ENCODE measurements around the gene FGGY. TPM values are rescaled to one million over a fixed set of nuclear protein-coding genes. Genes with fewer than 3 reads are reported as not detected.

Gene FGGY
- total RNA-seq, 1 experiment from 2014 or later, result 12.0 TPM

- Mint-ChIP-seq H3K4me1 (0 out of 2 replicates have a peak, but pooled peaks cover 3% of the 10 kb centered on the region), H3K27ac (no peak overlapping the region), H3K4me3 (no peak overlapping the region), H3K27me3 (ENCODE audit: low read depth) (no peaks in the 10 kb centered on the region), H3K36me3 (peaks cover 23% of the 10 kb centered on the region), H3K9me3 (peaks cover 35% of the 10 kb centered on the region)
- DNase-seq (ENCODE audit: low spot score) (no peak), ATAC-seq (no peak)
- CTCF ChIA-PET, result no interaction called here
- TF ChIP-seq TEAD4 (CRISPR knock-in tag; IDR thresholded peaks at IDR 0.05), result no peak
- TF ChIP-seq MYBL2 (CRISPR knock-in tag; IDR thresholded peaks at IDR 0.05), result no peak
- no peak for TF ChIP-seq IRF2 (CRISPR knock-in tag; IDR thresholded peaks at IDR 0.05; ENCODE audit: borderline replicate concordance, low read depth)
- TF ChIP-seq, protein P1, sequence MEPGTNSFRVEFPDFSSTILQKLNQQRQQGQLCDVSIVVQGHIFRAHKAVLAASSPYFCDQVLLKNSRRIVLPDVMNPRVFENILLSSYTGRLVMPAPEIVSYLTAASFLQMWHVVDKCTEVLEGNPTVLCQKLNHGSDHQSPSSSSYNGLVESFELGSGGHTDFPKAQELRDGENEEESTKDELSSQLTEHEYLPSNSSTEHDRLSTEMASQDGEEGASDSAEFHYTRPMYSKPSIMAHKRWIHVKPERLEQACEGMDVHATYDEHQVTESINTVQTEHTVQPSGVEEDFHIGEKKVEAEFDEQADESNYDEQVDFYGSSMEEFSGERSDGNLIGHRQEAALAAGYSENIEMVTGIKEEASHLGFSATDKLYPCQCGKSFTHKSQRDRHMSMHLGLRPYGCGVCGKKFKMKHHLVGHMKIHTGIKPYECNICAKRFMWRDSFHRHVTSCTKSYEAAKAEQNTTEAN (CRISPR knock-in tag; IDR thresholded peaks at IDR 0.05), result no peak
- TF ChIP-seq, protein P2, sequence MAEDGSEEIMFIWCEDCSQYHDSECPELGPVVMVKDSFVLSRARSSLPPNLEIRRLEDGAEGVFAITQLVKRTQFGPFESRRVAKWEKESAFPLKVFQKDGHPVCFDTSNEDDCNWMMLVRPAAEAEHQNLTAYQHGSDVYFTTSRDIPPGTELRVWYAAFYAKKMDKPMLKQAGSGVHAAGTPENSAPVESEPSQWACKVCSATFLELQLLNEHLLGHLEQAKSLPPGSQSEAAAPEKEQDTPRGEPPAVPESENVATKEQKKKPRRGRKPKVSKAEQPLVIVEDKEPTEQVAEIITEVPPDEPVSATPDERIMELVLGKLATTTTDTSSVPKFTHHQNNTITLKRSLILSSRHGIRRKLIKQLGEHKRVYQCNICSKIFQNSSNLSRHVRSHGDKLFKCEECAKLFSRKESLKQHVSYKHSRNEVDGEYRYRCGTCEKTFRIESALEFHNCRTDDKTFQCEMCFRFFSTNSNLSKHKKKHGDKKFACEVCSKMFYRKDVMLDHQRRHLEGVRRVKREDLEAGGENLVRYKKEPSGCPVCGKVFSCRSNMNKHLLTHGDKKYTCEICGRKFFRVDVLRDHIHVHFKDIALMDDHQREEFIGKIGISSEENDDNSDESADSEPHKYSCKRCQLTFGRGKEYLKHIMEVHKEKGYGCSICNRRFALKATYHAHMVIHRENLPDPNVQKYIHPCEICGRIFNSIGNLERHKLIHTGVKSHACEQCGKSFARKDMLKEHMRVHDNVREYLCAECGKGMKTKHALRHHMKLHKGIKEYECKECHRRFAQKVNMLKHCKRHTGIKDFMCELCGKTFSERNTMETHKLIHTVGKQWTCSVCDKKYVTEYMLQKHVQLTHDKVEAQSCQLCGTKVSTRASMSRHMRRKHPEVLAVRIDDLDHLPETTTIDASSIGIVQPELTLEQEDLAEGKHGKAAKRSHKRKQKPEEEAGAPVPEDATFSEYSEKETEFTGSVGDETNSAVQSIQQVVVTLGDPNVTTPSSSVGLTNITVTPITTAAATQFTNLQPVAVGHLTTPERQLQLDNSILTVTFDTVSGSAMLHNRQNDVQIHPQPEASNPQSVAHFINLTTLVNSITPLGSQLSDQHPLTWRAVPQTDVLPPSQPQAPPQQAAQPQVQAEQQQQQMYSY (CRISPR knock-in tag; IDR thresholded peaks at IDR 0.05), result no peak
- no peak for TF ChIP-seq JUN (CRISPR knock-in tag; IDR thresholded peaks at IDR 0.05)
- TF ChIP-seq CREM (CRISPR knock-in tag; IDR thresholded peaks at IDR 0.05), result no peak
- TF ChIP-seq TEAD1 (CRISPR knock-in tag; IDR thresholded peaks at IDR 0.05), result no peak
- TF ChIP-seq, protein P3, sequence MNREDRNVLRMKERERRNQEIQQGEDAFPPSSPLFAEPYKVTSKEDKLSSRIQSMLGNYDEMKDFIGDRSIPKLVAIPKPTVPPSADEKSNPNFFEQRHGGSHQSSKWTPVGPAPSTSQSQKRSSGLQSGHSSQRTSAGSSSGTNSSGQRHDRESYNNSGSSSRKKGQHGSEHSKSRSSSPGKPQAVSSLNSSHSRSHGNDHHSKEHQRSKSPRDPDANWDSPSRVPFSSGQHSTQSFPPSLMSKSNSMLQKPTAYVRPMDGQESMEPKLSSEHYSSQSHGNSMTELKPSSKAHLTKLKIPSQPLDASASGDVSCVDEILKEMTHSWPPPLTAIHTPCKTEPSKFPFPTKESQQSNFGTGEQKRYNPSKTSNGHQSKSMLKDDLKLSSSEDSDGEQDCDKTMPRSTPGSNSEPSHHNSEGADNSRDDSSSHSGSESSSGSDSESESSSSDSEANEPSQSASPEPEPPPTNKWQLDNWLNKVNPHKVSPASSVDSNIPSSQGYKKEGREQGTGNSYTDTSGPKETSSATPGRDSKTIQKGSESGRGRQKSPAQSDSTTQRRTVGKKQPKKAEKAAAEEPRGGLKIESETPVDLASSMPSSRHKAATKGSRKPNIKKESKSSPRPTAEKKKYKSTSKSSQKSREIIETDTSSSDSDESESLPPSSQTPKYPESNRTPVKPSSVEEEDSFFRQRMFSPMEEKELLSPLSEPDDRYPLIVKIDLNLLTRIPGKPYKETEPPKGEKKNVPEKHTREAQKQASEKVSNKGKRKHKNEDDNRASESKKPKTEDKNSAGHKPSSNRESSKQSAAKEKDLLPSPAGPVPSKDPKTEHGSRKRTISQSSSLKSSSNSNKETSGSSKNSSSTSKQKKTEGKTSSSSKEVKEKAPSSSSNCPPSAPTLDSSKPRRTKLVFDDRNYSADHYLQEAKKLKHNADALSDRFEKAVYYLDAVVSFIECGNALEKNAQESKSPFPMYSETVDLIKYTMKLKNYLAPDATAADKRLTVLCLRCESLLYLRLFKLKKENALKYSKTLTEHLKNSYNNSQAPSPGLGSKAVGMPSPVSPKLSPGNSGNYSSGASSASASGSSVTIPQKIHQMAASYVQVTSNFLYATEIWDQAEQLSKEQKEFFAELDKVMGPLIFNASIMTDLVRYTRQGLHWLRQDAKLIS (CRISPR knock-in tag; IDR thresholded peaks at IDR 0.05; ENCODE audit: borderline replicate concordance), result no peak
- no peak for TF ChIP-seq GRHL2 (CRISPR knock-in tag; IDR thresholded peaks at IDR 0.05; ENCODE audit: insufficient replicate concordance, severe bottlenecking)
- TF ChIP-seq, protein P4, sequence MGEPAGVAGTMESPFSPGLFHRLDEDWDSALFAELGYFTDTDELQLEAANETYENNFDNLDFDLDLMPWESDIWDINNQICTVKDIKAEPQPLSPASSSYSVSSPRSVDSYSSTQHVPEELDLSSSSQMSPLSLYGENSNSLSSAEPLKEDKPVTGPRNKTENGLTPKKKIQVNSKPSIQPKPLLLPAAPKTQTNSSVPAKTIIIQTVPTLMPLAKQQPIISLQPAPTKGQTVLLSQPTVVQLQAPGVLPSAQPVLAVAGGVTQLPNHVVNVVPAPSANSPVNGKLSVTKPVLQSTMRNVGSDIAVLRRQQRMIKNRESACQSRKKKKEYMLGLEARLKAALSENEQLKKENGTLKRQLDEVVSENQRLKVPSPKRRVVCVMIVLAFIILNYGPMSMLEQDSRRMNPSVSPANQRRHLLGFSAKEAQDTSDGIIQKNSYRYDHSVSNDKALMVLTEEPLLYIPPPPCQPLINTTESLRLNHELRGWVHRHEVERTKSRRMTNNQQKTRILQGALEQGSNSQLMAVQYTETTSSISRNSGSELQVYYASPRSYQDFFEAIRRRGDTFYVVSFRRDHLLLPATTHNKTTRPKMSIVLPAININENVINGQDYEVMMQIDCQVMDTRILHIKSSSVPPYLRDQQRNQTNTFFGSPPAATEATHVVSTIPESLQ (CRISPR knock-in tag; IDR thresholded peaks at IDR 0.05), result no peak
- TF ChIP-seq, protein P5, sequence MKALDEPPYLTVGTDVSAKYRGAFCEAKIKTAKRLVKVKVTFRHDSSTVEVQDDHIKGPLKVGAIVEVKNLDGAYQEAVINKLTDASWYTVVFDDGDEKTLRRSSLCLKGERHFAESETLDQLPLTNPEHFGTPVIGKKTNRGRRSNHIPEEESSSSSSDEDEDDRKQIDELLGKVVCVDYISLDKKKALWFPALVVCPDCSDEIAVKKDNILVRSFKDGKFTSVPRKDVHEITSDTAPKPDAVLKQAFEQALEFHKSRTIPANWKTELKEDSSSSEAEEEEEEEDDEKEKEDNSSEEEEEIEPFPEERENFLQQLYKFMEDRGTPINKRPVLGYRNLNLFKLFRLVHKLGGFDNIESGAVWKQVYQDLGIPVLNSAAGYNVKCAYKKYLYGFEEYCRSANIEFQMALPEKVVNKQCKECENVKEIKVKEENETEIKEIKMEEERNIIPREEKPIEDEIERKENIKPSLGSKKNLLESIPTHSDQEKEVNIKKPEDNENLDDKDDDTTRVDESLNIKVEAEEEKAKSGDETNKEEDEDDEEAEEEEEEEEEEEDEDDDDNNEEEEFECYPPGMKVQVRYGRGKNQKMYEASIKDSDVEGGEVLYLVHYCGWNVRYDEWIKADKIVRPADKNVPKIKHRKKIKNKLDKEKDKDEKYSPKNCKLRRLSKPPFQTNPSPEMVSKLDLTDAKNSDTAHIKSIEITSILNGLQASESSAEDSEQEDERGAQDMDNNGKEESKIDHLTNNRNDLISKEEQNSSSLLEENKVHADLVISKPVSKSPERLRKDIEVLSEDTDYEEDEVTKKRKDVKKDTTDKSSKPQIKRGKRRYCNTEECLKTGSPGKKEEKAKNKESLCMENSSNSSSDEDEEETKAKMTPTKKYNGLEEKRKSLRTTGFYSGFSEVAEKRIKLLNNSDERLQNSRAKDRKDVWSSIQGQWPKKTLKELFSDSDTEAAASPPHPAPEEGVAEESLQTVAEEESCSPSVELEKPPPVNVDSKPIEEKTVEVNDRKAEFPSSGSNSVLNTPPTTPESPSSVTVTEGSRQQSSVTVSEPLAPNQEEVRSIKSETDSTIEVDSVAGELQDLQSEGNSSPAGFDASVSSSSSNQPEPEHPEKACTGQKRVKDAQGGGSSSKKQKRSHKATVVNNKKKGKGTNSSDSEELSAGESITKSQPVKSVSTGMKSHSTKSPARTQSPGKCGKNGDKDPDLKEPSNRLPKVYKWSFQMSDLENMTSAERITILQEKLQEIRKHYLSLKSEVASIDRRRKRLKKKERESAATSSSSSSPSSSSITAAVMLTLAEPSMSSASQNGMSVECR (CRISPR knock-in tag; IDR thresholded peaks at IDR 0.05; ENCODE audit: borderline replicate concordance), result no peak
- no peak for TF ChIP-seq NFE2L1 (CRISPR knock-in tag; IDR thresholded peaks at IDR 0.05)
- no peak for TF ChIP-seq NFATC4 (CRISPR knock-in tag; IDR thresholded peaks at IDR 0.05)
- TF ChIP-seq NR2C2 (CRISPR knock-in tag; IDR thresholded peaks at IDR 0.05), result no peak
- POLR2A ChIA-PET, result no interaction called here
Observed at GRCh38 chr1:59561796-59562195, 264.9 kb downstream of the FGGY start.

Data from WTC11 (cell line).